HG03575 (cell line): ENCODE data around the gene FGD2.

ENCODE experiments used
- ATAC-seq: cut with Tn5 transposase; IDR thresholded peaks from one replicate; pipeline ENCODE4 v1.9.1; 2021; ENCODE audit not compliant: unreplicated experiment, insufficient number of reproducible peaks, low FRiP score; ENCODE audit errors: extremely low read depth

The FGD2 gene

DNA sequence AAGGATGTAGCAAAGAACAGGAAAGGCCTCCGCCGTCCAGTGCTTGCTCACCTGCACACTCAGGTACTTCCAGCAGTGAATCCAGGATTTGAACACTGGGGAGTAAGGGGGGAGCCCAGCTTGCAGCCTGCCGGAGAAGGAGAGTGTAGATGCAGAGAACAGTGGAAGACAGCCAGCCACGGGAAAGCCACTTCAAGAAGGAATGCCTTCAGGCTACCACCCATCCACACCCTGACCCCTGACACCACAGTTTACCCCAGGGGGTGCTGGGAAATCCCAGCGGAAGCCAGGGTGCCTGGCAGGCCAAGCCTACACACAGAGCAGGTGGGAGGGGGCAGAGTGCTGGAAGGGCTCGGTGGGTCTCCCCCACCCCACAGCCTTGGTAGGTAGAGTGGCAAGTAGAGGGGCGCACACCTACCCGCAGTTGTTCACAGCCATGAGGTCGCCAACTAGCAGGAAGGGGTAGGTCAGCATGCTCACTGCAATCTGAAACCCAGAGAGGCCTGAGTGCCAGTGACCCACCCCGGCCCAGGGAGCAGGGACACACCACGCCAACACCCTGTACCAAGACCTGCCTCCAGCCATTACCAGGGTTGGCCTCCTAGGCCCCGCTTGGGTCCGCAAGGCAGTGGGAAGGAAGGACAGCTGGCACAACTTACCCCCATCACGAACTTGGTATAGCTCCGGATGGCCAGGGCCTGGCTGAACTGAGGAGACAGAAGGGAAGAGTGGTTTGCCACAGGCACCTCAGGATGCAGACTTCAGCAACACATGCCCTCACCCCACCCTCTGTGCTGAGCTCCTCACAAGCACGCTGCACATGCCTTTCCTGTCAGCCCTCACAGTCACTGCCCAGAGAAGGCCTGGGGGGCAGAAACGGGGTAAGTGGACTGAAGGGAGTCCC is 35.2 kb upstream of the FGD2 start:
- no peak for ATAC-seq

DNA sequence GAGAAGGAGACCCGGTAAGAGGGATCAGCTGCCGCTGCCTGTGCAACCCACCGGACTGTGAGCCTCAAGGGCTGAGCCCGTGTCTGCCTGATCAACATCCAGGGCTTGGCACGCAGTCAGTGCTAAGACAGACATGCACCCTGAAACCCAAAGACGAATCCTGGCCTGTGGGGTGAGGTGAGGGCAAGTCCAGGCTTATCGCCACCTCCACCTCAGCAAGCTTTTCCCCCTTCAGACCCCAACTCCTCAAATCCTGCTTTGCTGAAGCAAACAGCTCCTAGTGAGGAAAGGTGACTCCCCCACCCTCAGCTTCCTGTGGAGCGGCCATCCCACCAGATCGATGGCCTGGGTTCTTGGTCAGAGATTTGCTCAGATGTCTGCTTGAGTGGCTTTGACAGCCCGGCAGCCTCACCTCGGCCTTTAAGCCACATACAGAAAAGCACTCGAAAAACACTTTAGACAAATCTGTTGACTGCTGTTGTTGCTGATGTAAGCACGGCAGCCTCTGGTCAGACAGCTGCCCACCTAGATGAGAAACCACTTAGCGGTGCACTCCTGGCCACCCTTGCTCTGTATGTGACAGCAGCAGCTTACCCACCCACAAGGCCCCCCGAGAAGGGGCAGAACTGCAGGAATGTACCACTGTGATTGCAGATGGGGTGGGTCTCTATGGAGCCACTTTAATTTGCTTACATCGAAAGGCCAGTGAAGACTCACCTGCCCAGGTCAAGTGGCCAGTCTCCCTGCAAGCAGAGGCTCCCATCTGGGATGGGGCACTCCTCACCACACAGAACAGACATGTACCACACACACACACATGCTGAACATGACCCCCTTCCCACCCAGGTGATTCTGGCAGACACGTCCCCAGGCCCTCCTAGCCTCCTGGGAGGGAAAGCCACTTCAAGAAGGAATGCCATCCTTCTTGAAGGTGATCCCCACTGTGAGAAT is 34.3 kb upstream of the FGD2 start:
- no peak for ATAC-seq

GRCh38 chr6:36971921-36972673 is 33.4 kb upstream of the FGD2 start:
- no peak for ATAC-seq

DNA sequence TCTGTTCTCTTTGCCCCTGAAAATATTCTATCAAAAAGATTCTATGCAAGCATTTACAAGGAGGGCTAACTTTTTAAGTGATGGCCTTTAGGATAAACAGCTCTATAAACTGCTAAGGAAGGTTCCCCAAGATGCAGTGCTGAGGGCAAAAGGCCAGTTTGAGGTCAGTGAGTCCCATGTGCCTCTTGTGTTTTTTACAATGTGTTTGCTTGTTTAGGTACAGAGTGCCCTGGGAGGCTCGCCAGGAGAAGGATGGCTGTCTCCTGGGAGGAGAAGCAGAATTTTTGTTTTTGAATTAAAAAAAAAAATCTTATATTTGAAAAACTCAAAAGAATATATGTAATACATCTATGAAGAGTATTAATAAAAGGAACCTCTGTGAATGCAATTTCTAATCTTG is 32.3 kb upstream of the FGD2 start:
- ATAC-seq = no peak

DNA sequence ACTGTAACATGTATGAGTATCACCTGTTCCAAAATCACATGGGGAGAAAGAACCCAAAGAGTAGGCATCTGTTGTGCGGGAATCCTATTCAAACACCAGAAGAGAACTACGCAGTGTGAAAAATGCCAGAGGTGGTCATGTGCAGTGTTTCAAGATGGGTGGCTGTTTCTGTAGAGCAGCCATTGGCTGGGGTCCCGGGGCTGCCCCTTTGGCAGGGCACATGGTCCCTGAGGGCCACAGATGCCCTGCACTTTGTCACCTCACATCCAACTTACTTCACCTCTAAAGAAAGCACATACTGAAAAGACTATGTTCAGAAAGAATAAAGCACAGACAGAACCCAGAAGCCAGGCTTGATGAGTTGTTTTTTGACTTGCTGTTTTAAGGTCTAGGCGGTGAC is 31.8 kb upstream of the FGD2 start:
- ATAC-seq = no peak

GRCh38 chr6:36975231-36976006 is 30.0 kb upstream of the FGD2 start:
- no peak for ATAC-seq

GRCh38 chr6:36976007-36976264 is 29.5 kb upstream of the FGD2 start:
- ATAC-seq = no peak

GRCh38 chr6:36976509-36976908 is 28.9 kb upstream of the FGD2 start:
- no peak for ATAC-seq

GRCh38 chr6:36976931-36977330 is 28.5 kb upstream of the FGD2 start:
- ATAC-seq = no peak

DNA sequence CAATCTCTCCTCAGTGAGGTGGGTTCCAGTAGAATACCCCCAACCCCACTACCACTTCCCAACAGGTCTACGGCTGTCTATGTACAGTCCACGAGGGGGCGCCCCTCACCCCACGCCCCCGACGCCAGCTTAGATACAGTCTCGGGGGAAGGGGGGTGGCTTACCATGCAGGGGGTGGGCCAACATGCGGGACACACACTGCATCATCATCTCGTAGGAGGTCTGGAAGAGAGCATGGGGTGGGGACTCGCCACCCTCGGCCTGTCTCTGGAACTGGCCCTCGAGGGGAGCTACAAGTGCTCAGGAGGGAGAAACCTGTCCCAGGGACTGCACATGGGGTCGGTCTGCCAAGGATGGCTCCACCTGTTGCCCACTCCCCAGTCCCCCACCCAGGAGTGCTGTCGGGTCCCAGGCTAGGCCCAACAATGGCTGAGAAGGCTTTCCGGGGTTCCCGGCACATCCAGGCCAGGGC is 27.9 kb upstream of the FGD2 start:
- ATAC-seq = no peak

DNA sequence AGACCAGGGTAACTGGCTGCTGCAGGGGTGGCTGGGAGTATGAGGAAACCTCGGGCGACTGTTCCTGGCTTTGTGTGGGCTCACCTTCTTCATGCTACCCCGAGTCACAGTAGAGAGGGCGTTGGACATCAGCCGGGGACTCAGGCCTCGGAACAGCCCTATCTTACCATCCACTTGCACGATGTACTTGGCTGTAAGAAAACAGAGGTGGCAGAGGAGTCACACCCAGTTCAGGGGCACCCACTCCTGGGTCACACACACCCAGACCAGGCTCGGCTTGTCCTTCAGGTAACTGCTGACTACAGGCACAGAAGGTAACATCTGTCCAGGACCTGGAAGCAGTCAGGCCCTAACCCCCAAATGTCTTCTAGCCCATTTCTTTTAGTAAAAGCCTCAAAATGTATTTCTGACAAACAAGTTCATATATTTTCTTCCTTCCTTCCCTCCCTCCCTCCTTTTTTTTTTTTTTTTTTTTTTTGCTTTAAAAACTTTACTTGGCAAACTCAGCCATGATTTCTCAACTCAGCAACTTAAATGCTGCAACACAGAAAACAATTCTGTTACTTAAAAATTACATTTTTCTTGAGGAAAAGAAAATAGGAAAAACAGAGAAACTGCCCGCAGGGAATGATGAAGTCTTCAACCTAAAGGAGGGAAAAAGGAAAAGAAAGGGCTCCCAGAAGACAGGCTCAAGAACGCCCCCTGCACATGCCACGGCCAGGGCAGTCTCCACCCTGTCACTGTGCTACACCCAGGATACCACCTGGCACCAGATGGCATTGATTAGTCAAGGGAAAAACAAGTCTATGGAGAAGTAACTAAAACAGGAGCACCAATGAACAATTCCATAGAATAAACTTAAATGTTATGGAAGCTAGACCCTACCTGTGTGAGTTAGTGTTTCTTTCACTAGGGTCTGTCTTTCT is 26.8 kb upstream of the FGD2 start:
- no peak for ATAC-seq

GRCh38 chr6:36979347-36979742 is 26.1 kb upstream of the FGD2 start:
- no peak for ATAC-seq

- no peak for ATAC-seq
Observed at GRCh38 chr6:36980129-36980528, 25.3 kb upstream of the FGD2 start.

DNA sequence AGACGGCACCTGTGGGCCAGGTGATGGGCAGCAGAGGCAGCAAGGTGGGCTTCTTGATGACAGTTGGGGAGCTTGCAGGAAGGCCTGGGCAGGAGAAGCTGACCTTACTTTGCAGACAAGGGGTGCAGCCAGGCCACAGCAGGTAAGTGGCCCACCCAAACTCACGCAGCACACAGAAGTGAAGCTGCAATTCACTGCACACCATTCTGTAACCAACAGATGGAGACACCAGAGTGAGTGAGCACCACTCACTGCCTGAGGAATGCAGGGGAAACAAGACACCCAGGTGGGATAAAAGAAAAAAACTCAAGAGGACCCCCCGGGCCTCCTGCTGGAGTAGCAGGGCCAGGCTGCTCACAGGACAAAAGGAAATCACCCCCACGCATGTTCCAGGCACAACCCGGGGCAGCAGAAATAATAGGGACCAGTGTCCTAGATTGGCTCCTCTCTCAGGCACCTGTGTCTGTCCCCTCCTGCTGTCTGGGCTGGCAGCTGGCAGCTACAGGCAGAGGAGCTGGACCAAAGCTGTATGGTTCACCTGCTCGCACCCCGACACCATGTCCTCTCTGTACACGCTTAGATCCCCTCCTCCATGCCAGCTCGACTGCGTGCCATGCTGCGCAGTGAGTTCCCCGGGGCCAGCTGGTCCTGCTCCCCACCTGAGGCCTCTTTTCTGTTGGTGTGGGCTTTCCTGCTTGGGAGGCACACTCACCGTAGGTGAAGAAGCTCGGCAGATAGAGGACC is 24.4 kb upstream of the FGD2 start:
- ATAC-seq = no peak

DNA sequence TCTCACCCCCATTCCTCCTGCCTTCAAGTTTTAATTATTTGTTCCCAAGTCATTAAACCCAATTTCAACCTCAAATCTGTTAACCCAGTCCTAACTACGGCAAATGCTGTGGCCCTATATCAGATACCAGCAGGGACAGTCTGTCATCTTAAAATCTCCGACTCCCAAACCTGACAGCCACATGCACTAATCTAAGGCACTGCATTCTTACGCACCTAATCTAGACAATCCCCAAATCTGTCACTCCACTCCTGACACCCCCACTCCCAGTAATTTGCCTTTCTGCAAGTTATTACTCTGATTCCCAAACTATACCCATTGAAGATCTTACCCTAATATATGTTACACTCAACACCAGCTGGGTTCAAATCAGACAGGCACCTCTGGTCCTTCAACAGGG is 21.9 kb upstream of the FGD2 start:
- no peak for ATAC-seq

GRCh38 chr6:36984581-36985416 is 20.7 kb upstream of the FGD2 start:
- no peak for ATAC-seq
